HCT116 (cell line): Measurements from ENCODE around the gene CACNA1C. TPM values are rescaled to one million over a fixed set of nuclear protein-coding genes. Genes with fewer than 3 reads are reported as not detected.

Experiments
- ATAC-seq: fragments of 200-7000 bp; cut with Tn5 transposase; 2 replicates; pipeline ENCODE4 v1.9.1; 2020; ENCODE audit warnings: mild to moderate bottlenecking, moderate library complexity
- BruUV-seq: library from RNA; stranded (reverse); fragments of 400-500 nt; replicated peaks from 2 replicates; lab custom pipeline; 2021; lab: Mats Ljungman, UMichigan
- CTCF ChIA-PET: fragments of 300-600 bp; sonication (Branson Sonifier 250); formaldehyde crosslinking; loops from one replicate; lab custom pipeline; 2021; ENCODE audit warnings: antibody characterized with exemption; lab: Charles Lee
- POLR2A ChIA-PET: fragments of 300-600, 350-600 bp; sonication (Branson Sonifier 250); formaldehyde crosslinking; loops from one replicate; lab custom pipeline; 2021; ENCODE audit warnings: antibody characterized with exemption; lab: Charles Lee
- RAD21 ChIA-PET, 2 experiments: fragments of 300-600 bp; sonication (Branson Sonifier 250); formaldehyde crosslinking; loops; one replicate each; lab custom pipeline; 2023; ENCODE audit warnings: low total read pairs in 2 of 2; ENCODE audit not compliant: uncharacterized antibody in 2 of 2, unreplicated experiment in 2 of 2, low non-redundant PET in 1 of 2; lab: Charles Lee
- DNase-seq: peaks from one replicate; pipeline ENCODE4 v3.0.0-alpha.2; 2010; ENCODE audit warnings: low read depth, low spot score
- H2AFZ ChIP-seq: fragments of 200-600 bp; shearing (Covaris generic), sonication (generic); 2 replicates; pipeline ENCODE4 v1.6.1; 2017; ENCODE audit warnings: low read depth, mixed run types, mixed read lengths, antibody characterized with exemption, low read length; ENCODE audit not compliant: poor library complexity, severe bottlenecking
- H3K27ac ChIP-seq: 2 replicates; pipeline ENCODE4 v1.5.1; 2012; ENCODE audit warnings: low read depth, low read length
- H3K27me3 ChIP-seq: fragments of 200-600 bp; sonication (generic); 2 replicates; pipeline ENCODE4 v1.6.1; 2016; ENCODE audit warnings: mixed run types, low read length, mixed read lengths; ENCODE audit not compliant: insufficient read depth
- H3K36me3 ChIP-seq, 2 experiments: fragments of 200-500 bp in 1 of 2; fragments of 200-600 bp in 1 of 2; sonication (Bioruptor generic) in 1 of 2; sonication (generic) in 1 of 2; 2 replicates each; pipeline versions ENCODE4 v1.5.1 to v1.6.1; 2014 to 2016; ENCODE audit warnings: low read length in 2 of 2, inconsistent platforms in 1 of 2, mixed read lengths in 1 of 2, mixed run types in 1 of 2; ENCODE audit not compliant: insufficient read depth in 2 of 2, control insufficient read depth in 1 of 2
- H3K4me1 ChIP-seq, 2 experiments: fragments of 200-600 bp in 1 of 2; sonication (generic) in 1 of 2; 2 replicates each; pipeline versions ENCODE4 v1.5.1 to v1.6.1; 2012 to 2017; ENCODE audit warnings: low read length in 2 of 2, inconsistent platforms in 1 of 2, mild to moderate bottlenecking in 1 of 2, mixed read lengths in 1 of 2, mixed run types in 1 of 2, moderate library complexity in 1 of 2; ENCODE audit not compliant: insufficient read depth in 2 of 2, control insufficient read depth in 1 of 2
- H3K4me2 ChIP-seq: fragments of 200-600 bp; sonication (generic); 2 replicates; pipeline ENCODE4 v1.6.1; 2017; ENCODE audit warnings: mixed run types, low read length, mixed read lengths
- H3K4me3 ChIP-seq, 2 experiments: fragments of 200-600 bp in 1 of 2; sonication (generic) in 1 of 2; replicated peaks in 1 of 2; 2 replicates each; pipeline ENCODE4 v1.5.1; 2011 to 2016; ENCODE audit warnings: low read length in 2 of 2, control low read depth in 1 of 2, low read depth in 1 of 2, mild to moderate bottlenecking in 1 of 2, mixed read lengths in 1 of 2, mixed run types in 1 of 2
- H3K79me2 ChIP-seq: fragments of 200-600 bp; sonication (generic); 2 replicates; pipeline ENCODE4 v1.6.1; 2017; ENCODE audit warnings: mild to moderate bottlenecking, mixed run types, low read length, moderate library complexity, mixed read lengths; ENCODE audit not compliant: insufficient read depth
- H3K9ac ChIP-seq: fragments of 200-600 bp; sonication (generic); 2 replicates; pipeline ENCODE4 v1.6.1; 2016; ENCODE audit warnings: low read length, mixed read lengths
- H3K9me2 ChIP-seq: fragments of 200-600 bp; sonication (generic), shearing (Covaris generic); 2 replicates; pipeline ENCODE4 v1.6.1; 2017; ENCODE audit warnings: mixed run types, mild to moderate bottlenecking, moderate library complexity; ENCODE audit not compliant: insufficient read depth
- H3K9me3 ChIP-seq, 2 experiments: fragments of 200-500 bp in 1 of 2; fragments of 200-600 bp in 1 of 2; sonication (Bioruptor generic) in 1 of 2; sonication (generic) in 1 of 2; 2 replicates each; pipeline ENCODE4 v1.6.1; 2014 to 2017; ENCODE audit warnings: low read length in 2 of 2, mixed read lengths in 2 of 2, inconsistent platforms in 1 of 2, low read depth in 1 of 2, mild to moderate bottlenecking in 1 of 2, mixed run types in 1 of 2, moderate library complexity in 1 of 2; ENCODE audit not compliant: control insufficient read depth in 1 of 2, insufficient read depth in 1 of 2
- H4K20me1 ChIP-seq: fragments of 200-600 bp; sonication (generic), shearing (Covaris generic); 2 replicates; pipeline ENCODE4 v1.6.1; 2017; ENCODE audit warnings: mixed run types, mild to moderate bottlenecking, moderate library complexity; ENCODE audit not compliant: insufficient read depth
- ATF3 ChIP-seq: IDR thresholded peaks from 2 replicates; pipeline ENCODE4 v1.6.1; 2012
- CBX3 ChIP-seq: IDR thresholded peaks from 2 replicates; pipeline ENCODE4 v1.6.1; 2012; ENCODE audit warnings: low read depth
- CEBPB ChIP-seq: IDR thresholded peaks from 2 replicates; pipeline ENCODE4 v1.6.1; 2012; ENCODE audit warnings: low read depth
- CTCF ChIP-seq, 3 experiments: fragments of 200-600 bp in 1 of 3; sonication (generic) in 1 of 3; IDR thresholded peaks in 2 of 3; conservative IDR thresholded peaks in 1 of 3; 2 replicates each; pipeline ENCODE4 v1.5.1; 2012 to 2017; ENCODE audit warnings: low read depth in 2 of 3, low read length in 2 of 3, antibody characterized with exemption in 1 of 3, borderline replicate concordance in 1 of 3, control low read depth in 1 of 3, mild to moderate bottlenecking in 1 of 3, mixed read lengths in 1 of 3, mixed run types in 1 of 3, moderate library complexity in 1 of 3; ENCODE audit not compliant: insufficient read depth in 1 of 3
- EGR1 ChIP-seq: IDR thresholded peaks from 2 replicates; pipeline ENCODE4 v1.6.1; 2012; ENCODE audit warnings: low read depth
- EZH2phosphoT487 ChIP-seq: fragments of 200-600 bp; IDR thresholded peaks from 2 replicates; pipeline ENCODE4 v1.6.1; 2018; ENCODE audit warnings: antibody characterized with exemption, borderline replicate concordance
- FOSL1 ChIP-seq: IDR thresholded peaks from 2 replicates; pipeline ENCODE4 v1.6.1; 2012; ENCODE audit warnings: low read depth
- JUND ChIP-seq: IDR thresholded peaks from 2 replicates; pipeline ENCODE4 v1.6.1; 2012
- POLR2AphosphoS5 ChIP-seq: IDR thresholded peaks from 2 replicates; pipeline ENCODE4 v1.6.1; 2011; ENCODE audit warnings: mild to moderate bottlenecking, low read depth, low read length, moderate library complexity
- RAD21 ChIP-seq: IDR thresholded peaks from 2 replicates; pipeline ENCODE4 v1.6.1; 2012; ENCODE audit warnings: low read depth, mild to moderate bottlenecking
- REST ChIP-seq: IDR thresholded peaks from 2 replicates; pipeline ENCODE4 v1.6.1; 2012; ENCODE audit warnings: low read depth
- SP1 ChIP-seq: IDR thresholded peaks from 2 replicates; pipeline ENCODE4 v1.6.1; 2012; ENCODE audit warnings: low read depth
- SRF ChIP-seq: IDR thresholded peaks from 2 replicates; pipeline ENCODE4 v1.6.1; 2012; ENCODE audit warnings: low read depth
- YY1 ChIP-seq: IDR thresholded peaks from 2 replicates; pipeline ENCODE4 v1.6.1; 2011; ENCODE audit warnings: low read length, low read depth, moderate library complexity, mild to moderate bottlenecking; ENCODE audit not compliant: insufficient replicate concordance; ENCODE audit errors: extremely low read depth
- ZBTB33 ChIP-seq: IDR thresholded peaks from 2 replicates; pipeline ENCODE4 v1.6.1; 2011; ENCODE audit warnings: mild to moderate bottlenecking, low read length, moderate library complexity; ENCODE audit not compliant: insufficient replicate concordance; ENCODE audit errors: extremely low read depth
- intact Hi-C: fragments of 100-400 bp; cut with micrococcal nuclease; formaldehyde crosslinking; loops from 2 replicates; pipeline ENCODE4 v1.10.0; 2022
- total RNA-seq: library from RNA; stranded (reverse); gene quantifications from one replicate; pipeline ENCODE4 v1.2.1, GENCODE V29; 2021; ENCODE audit not compliant: unreplicated experiment

The CACNA1C gene
- total RNA-seq, 1 experiment from 2014 or later, result 0.05 TPM

GRCh38 chr12:2335109-2335508 is 282.3 kb downstream of the CACNA1C start:
- CTCF ChIA-PET, result no interaction called here
- no peak overlapping the region for H3K9ac ChIP-seq
- no peaks in the 10 kb centered on the region for H3K27me3 ChIP-seq
- ATAC-seq (no peak), DNase-seq (no peak)
- H4K20me1 ChIP-seq, result no peaks in the 10 kb centered on the region
- TF ChIP-seq YY1, result no peak
- TF ChIP-seq CBX3, result no peak
- no peak for TF ChIP-seq RAD21
- no peak for TF ChIP-seq POLR2AphosphoS5
- no peak for TF ChIP-seq CEBPB
- no peak for TF ChIP-seq JUND
- no peak for TF ChIP-seq FOSL1
- TF ChIP-seq SRF, result no peak
- TF ChIP-seq ZBTB33, result no peak
- no peak for TF ChIP-seq SP1
- TF ChIP-seq EGR1, result no peak
- TF ChIP-seq EZH2phosphoT487, result no peak
- TF ChIP-seq CTCF (IDR thresholded peaks at IDR 0.05 in 2 of 3, conservative IDR thresholded peaks at IDR 0.05 in 1 of 3; ENCODE audit: borderline replicate concordance in 1 of 3, insufficient read depth in 1 of 3, low read depth in 2 of 3, low read length in 2 of 3), result no peak
- no peak for TF ChIP-seq REST
- no peak for TF ChIP-seq ATF3
- H2AFZ ChIP-seq, result no peak overlapping the region
- H3K4me3 ChIP-seq, result no peak overlapping the region
- peaks cover 51 to 74% of the 10 kb centered on the region in 2 experiments for H3K4me1 ChIP-seq
- intact Hi-C loops, result loop anchor here (10.0 kb wide), 1 partner anchor 1440 kb away; no protein-coding TSS in a partner anchor
- POLR2A ChIA-PET, result no interaction called here
- H3K4me2 ChIP-seq, result peak overlapping the region; percentile 72
- no peaks in the 10 kb centered on the region for H3K79me2 ChIP-seq
- no peaks in the 10 kb centered on the region for H3K9me3 ChIP-seq
- BruUV-seq, result no TSS peak
- no peaks in the 10 kb centered on the region for H3K9me2 ChIP-seq
- RAD21 ChIA-PET, result no interaction called here
- H3K36me3 ChIP-seq, result no peaks in the 10 kb centered on the region
- H3K27ac ChIP-seq, result no peak overlapping the region; the same call in 1 of the 2 replicates
